AG04449 (cell line): ENCODE data around the gene SNRPA.

ENCODE experiments used
- CTCF ChIA-PET: fragments of 350-600 bp; formaldehyde crosslinking; extraction: SDS; loops from one replicate; lab custom pipeline; 2021; ENCODE audit warnings: antibody characterized with exemption; lab: Yijun Ruan, JAX
- POLR2A ChIA-PET: fragments of 400-600, 350-600 bp; formaldehyde crosslinking; extraction: SDS; loops from one replicate; lab custom pipeline; 2020; ENCODE audit warnings: antibody characterized with exemption, inconsistent platforms; lab: Yijun Ruan, JAX
- DNase-seq: peaks from one replicate; pipeline ENCODE4 v3.0.0-alpha.2; 2010; ENCODE audit warnings: low read depth, low spot score
- H3K4me3 ChIP-seq: 2 replicates; pipeline ENCODE4 v1.5.1; 2011; ENCODE audit warnings: low read depth, mild to moderate bottlenecking, control low read depth, low read length
- TF ChIP-seq, protein P1 (sequence below): IDR thresholded peaks from one replicate; pipeline ENCODE4 v1.5.1; 2011; ENCODE audit warnings: mild to moderate bottlenecking, moderate library complexity, low read length, control low read depth, inconsistent platforms; ENCODE audit not compliant: insufficient read depth; ENCODE audit errors: missing control alignments

SNRPA gene

GRCh38 chr19:40797963-40798682 is 47.1 kb downstream of the SNRPA start:
- CTCF ChIA-PET: interaction anchor here (1.0 to 3.9 kb wide), 4 partner anchors 12 to 135 kb away, joined by 3 to 23 read pairs (median 10); partner anchors contain the start of gene RAB4B
- TF ChIP-seq, protein P1, sequence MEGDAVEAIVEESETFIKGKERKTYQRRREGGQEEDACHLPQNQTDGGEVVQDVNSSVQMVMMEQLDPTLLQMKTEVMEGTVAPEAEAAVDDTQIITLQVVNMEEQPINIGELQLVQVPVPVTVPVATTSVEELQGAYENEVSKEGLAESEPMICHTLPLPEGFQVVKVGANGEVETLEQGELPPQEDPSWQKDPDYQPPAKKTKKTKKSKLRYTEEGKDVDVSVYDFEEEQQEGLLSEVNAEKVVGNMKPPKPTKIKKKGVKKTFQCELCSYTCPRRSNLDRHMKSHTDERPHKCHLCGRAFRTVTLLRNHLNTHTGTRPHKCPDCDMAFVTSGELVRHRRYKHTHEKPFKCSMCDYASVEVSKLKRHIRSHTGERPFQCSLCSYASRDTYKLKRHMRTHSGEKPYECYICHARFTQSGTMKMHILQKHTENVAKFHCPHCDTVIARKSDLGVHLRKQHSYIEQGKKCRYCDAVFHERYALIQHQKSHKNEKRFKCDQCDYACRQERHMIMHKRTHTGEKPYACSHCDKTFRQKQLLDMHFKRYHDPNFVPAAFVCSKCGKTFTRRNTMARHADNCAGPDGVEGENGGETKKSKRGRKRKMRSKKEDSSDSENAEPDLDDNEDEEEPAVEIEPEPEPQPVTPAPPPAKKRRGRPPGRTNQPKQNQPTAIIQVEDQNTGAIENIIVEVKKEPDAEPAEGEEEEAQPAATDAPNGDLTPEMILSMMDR: peak; percentile 36

DNA sequence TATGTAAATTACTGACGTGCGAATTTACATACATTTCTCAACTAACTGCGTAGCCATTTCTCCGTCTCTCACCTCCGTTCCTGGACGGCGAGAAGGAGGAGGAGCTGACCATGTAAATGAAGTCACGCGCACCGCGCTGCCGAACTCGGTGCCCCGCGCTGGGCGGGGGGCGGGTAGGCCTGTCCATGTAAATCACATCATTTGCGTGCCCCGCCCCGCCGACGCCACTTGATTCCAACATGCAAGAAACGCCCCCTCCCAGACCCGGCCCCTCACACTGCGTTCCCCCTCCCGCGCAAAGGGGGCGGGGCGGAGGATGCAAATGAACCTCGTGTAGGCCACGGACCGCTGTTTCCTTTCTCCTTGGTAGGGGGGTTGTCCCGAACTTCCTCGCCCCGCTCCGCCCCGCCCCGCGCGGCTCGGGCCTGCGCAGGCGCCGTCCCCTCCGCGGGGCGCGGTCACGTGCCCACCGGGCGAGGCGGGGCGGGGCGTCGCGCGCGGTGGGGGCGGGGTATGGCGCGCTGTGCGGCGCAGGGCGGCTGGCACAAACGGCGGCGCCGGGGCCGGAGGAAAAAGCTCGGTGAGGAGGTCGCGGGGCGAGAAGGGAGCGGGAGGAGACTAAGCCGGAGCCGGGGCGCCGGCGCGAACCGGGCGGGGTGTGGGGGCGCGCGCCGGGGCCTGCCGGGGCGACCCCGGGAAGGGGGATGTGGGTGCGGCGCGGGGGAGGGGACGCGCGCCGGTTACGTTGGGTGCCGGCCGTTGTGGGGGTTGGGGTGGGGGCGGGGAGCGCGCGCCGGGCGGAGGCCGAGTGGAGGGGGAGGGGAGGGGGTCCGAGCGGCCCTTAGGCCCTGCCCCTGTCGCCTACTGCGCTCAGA is 47.9 kb downstream of the SNRPA start, which contains the start of gene EGLN2:
EGLN2 (plus strand) TSS at position 509 of the 875 bp plus-strand sequence. CDS start 1,382 bp downstream, outside the sequence.
- POLR2A ChIA-PET: interaction anchor here (0.6 to 1.1 kb wide), 4 partner anchors 13 to 151 kb away, joined by 3 to 11 read pairs (median 6); partner anchors contain the start of genes COQ8B, ITPKC and RAB4B
- TF ChIP-seq, protein P1: no peak
- CTCF ChIA-PET: interaction anchor here (1.0 to 3.9 kb wide), 4 partner anchors 12 to 136 kb away, joined by 3 to 23 read pairs (median 10); partner anchors contain the start of gene RAB4B
- peak within 1 kb of the TSS; percentile 86 for H3K4me3 ChIP-seq
- DNase-seq: peak; percentile 97

More at GRCh38 chr19:40797963-40798682, 47.1 kb downstream of the SNRPA start:
- peak overlapping the region; percentile 65 for H3K4me3 ChIP-seq
- POLR2A ChIA-PET: interaction anchor here (0.5 to 1.1 kb wide), 4 partner anchors 12 to 401 kb away, joined by 3 to 11 read pairs (median 6); partner anchors contain the start of genes COQ8B, ITPKC and RAB4B
- no peak for DNase-seq

DNA sequence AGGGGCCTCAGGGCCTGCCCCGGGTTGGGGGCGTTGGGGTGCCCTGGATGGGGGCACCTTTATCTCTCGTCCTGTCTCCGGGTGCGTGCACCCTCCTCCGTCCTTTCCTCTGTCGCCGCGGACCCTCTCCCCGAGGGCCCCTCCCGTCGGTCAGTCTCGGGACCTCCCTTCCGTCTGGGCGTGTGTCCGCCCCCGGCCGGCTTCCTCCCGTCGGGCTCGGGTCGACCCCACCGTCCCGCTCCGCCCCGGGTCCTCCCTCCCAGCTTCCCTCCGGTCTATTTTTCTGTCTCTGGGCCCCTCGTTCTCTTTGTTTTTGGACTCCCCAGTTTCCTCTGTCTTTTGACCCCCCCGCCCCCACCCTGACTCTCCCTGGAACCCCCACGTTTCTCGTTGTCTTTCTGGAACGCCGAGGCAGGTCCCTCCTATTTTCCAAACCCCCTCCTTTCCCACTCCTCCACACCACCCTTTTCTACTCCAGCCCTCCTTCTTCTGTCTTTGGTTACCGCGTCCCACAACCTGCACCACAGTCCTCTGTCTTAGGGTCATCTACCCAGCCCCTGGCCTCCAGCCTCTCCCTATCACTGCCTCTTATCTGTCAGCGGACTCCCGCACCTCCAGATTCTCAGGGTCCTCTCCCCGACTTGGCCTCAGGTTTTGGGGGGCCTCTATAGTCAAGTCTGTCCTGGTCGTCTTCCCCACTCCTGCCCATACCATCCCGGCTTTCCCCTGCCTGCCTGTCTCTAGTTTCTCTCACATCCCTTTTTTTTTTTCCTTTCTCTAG is 48.7 kb downstream of the SNRPA start:
- POLR2A ChIA-PET: no interaction called here
- CTCF ChIA-PET: interaction anchor here (3.9 kb wide), 1 partner anchor 13 kb away, joined by 13 read pairs; no protein-coding TSS in a partner anchor
- TF ChIP-seq, protein P1: no peak

DNA sequence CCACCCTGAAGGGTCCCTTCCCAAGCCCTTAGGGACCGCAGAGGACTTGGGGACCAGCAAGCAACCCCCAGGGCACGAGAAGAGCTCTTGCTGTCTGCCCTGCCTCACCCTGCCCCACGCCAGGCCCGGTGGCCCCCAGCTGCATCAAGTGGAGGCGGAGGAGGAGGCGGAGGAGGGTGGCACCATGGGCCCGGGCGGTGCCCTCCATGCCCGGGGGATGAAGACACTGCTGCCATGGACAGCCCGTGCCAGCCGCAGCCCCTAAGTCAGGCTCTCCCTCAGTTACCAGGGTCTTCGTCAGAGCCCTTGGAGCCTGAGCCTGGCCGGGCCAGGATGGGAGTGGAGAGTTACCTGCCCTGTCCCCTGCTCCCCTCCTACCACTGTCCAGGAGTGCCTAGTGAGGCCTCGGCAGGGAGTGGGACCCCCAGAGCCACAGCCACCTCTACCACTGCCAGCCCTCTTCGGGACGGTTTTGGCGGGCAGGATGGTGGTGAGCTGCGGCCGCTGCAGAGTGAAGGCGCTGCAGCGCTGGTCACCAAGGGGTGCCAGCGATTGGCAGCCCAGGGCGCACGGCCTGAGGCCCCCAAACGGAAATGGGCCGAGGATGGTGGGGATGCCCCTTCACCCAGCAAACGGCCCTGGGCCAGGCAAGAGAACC is 49.5 kb downstream of the SNRPA start:
- POLR2A ChIA-PET: interaction anchor here (1.1 to 1.4 kb wide), 2 partner anchors 22 to 109 kb away, joined by 4 read pairs; partner anchors contain the start of gene RAB4B
- TF ChIP-seq, protein P1: no peak
- CTCF ChIA-PET: no interaction called here
- peak overlapping the region; percentile 86 for H3K4me3 ChIP-seq
- DNase-seq: no peak

More for the DNA sequence above, 48.7 kb downstream of the SNRPA start:
- no peak for DNase-seq
- H3K4me3 ChIP-seq: peak overlapping the region; percentile 86

- peak overlapping the region; percentile 86 for H3K4me3 ChIP-seq
- DNase-seq: no peak
- TF ChIP-seq, protein P1: no peak
- CTCF ChIA-PET: no interaction called here
- POLR2A ChIA-PET: interaction anchor here (1.1 to 1.4 kb wide), 2 partner anchors 23 to 110 kb away, joined by 4 read pairs; partner anchors contain the start of gene RAB4B
Measured at GRCh38 chr19:40800997-40801377, 50.0 kb downstream of the SNRPA start.
